Neutrophil (primary cell): ENCODE measurements around the gene LRRTM2.
"Not testable (repeated sequence)": the region's sequence is repeated elsewhere in the genome, so short reads cannot be mapped to it uniquely, and the experiment has no call there.

Source experiments
- H3K27ac ChIP-seq: fragments of 200-600 bp; sonication (generic); 2 replicates; pipeline ENCODE4 v1.5.1; 2016; ENCODE audit warnings: mild to moderate bottlenecking, moderate library complexity
- H3K27me3 ChIP-seq: fragments of 200-600 bp; sonication (generic); 2 replicates; pipeline ENCODE4 v1.6.0; 2016; ENCODE audit warnings: mild to moderate bottlenecking
- H3K36me3 ChIP-seq: fragments of 200-600 bp; sonication (generic); 2 replicates; pipeline ENCODE4 v1.5.1; 2017
- H3K4me1 ChIP-seq, 2 experiments: fragments of 200-600 bp in 1 of 2; sonication (generic) in 1 of 2; 1 replicate in 1 of 2; 2 replicates in 1 of 2; pipeline versions ENCODE4 v1.5.1 to v1.6.1; 2013 to 2016; ENCODE audit warnings: low read depth in 1 of 2, low read length in 1 of 2, mild to moderate bottlenecking in 1 of 2, moderate library complexity in 1 of 2; ENCODE audit not compliant: control insufficient read depth in 1 of 2, insufficient read depth in 1 of 2
- H3K4me3 ChIP-seq, 2 experiments: fragments of 200-600 bp in 1 of 2; sonication (generic) in 1 of 2; 1 replicate in 1 of 2; 2 replicates in 1 of 2; pipeline ENCODE4 v1.5.1; 2013 to 2016; ENCODE audit warnings: low read depth in 1 of 2, low read length in 1 of 2, mild to moderate bottlenecking in 1 of 2, moderate library complexity in 1 of 2
- H3K9me3 ChIP-seq: fragments of 200-600 bp; sonication (generic); 2 replicates; pipeline ENCODE4 v1.5.1; 2016
- CTCF ChIP-seq: fragments of 200-600 bp; sonication (generic); IDR thresholded peaks from 2 replicates; pipeline ENCODE4 v1.5.1; 2016; ENCODE audit warnings: antibody characterized with exemption

The LRRTM2 gene

GRCh38 chr5:138874771-138875551, at the start of gene LRRTM2:
TSS of gene LRRTM2 (minus strand) at chr5:138875335. CDS start at chr5:138874911, 424 bp downstream.
- no peaks in the 10 kb centered on the region for H3K36me3 ChIP-seq
- H3K4me3 ChIP-seq = no peak within 1 kb of the TSS
- no peaks in the 10 kb centered on the region for H3K9me3 ChIP-seq
- no peak within 1 kb of the TSS for H3K27ac ChIP-seq
- no peaks in the 10 kb centered on the region for H3K4me1 ChIP-seq
- peaks cover 16% of the 10 kb centered on the region for H3K27me3 ChIP-seq
- no peak for TF ChIP-seq CTCF

- no peak for TF ChIP-seq CTCF
- Histone ChIP-seq H3K9me3 (no peaks in the 10 kb centered on the region), H3K4me3 (no peak overlapping the region), H3K36me3 (peaks cover 21% of the 10 kb centered on the region), H3K27me3 (no peaks in the 10 kb centered on the region), H3K27ac (no peak overlapping the region), H3K4me1 (no peaks in the 10 kb centered on the region)
These were observed 47.4 kb upstream of the LRRTM2 start for GRCh38 chr5:138922494-138922893.

- H3K4me1 ChIP-seq, H3K4me3 ChIP-seq, H3K9me3 ChIP-seq, H3K27ac ChIP-seq, H3K27me3 ChIP-seq: not testable (repeated sequence)
- H3K36me3 ChIP-seq = peaks cover 13% of the 10 kb centered on the region
These were observed 46.2 kb upstream of the LRRTM2 start for GRCh38 chr5:138921362-138921761.

GRCh38 chr5:138920181-138920580, 45.0 kb upstream of the LRRTM2 start:
- Histone ChIP-seq H3K27me3 (no peaks in the 10 kb centered on the region), H3K9me3 (no peaks in the 10 kb centered on the region), H3K36me3 (peaks cover 2% of the 10 kb centered on the region), H3K4me3 (no peak overlapping the region), H3K27ac (no peak overlapping the region), H3K4me1 (no peaks in the 10 kb centered on the region)
- TF ChIP-seq CTCF = no peak

- Histone ChIP-seq H3K4me1 (no peaks in the 10 kb centered on the region), H3K27me3 (no peaks in the 10 kb centered on the region), H3K4me3 (no peak overlapping the region), H3K27ac (no peak overlapping the region), H3K36me3 (no peaks in the 10 kb centered on the region), H3K9me3 (no peaks in the 10 kb centered on the region)
- TF ChIP-seq CTCF = no peak
These were observed 43.6 kb upstream of the LRRTM2 start for GRCh38 chr5:138918686-138919085.

GRCh38 chr5:138914338-138914737, 39.2 kb upstream of the LRRTM2 start:
- Histone ChIP-seq H3K27me3 (no peaks in the 10 kb centered on the region), H3K36me3 (no peaks in the 10 kb centered on the region), H3K27ac (no peak overlapping the region), H3K4me1 (no peaks in the 10 kb centered on the region), H3K9me3 (no peaks in the 10 kb centered on the region), H3K4me3 (no peak overlapping the region)
- TF ChIP-seq CTCF = no peak
